Retinal pigment epithelial cell (primary cell): ENCODE measurements around the gene USH1C.

Experiments
- DNase-seq: peaks from one replicate; pipeline ENCODE4 v3.0.0-alpha.2; 2010; ENCODE audit warnings: low read depth
- H3K4me3 ChIP-seq: 2 replicates; pipeline ENCODE4 v1.5.1; 2011; ENCODE audit warnings: mild to moderate bottlenecking, low read length, control low read depth, moderate library complexity
- TF ChIP-seq, protein P1 (sequence below): conservative IDR thresholded peaks from 2 replicates; pipeline ENCODE4 v1.5.1; 2011; ENCODE audit warnings: low read depth, low read length, control low read depth, inconsistent platforms

Gene USH1C

DNA sequence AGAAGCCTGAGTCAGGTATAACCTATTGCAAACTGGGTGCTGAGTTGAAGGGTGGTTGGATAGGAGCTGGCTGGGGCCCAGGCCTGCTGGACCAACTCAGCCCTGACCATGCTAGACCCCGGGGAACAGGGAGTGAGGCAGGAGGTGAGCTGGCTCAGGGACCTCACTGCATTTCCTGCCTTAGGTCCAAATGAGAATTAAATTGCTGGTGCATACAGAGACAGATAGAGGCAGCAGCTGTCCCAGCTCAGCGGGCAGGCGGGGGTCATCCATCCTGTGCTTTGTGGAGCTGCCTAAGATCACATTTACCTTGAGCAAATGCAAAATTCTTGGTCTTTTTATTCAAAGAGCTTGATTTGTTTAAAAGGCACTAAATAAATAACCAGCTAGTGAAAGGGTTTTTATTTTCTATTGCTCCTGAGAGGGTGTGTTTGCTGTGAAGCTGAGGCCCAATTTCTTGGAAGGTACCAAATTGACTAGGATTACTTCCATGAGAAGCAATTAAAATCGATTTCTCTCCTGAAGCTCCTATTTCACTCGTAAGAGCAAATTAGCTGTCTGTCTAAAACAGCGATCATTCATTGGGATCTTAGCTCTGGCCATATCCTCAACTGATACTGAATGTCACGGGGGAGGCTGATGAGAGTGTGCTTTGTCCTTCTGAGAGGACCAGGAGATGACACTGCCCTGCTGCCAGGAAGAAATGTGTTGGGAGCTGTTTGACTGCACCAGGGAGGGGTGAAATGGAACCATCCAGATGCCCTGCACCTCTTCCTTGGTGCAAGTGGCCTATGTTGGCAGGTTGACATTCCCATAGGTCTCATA is 24.9 kb downstream of the USH1C start:
- no peak overlapping the region for H3K4me3 ChIP-seq
- TF ChIP-seq, protein P1, sequence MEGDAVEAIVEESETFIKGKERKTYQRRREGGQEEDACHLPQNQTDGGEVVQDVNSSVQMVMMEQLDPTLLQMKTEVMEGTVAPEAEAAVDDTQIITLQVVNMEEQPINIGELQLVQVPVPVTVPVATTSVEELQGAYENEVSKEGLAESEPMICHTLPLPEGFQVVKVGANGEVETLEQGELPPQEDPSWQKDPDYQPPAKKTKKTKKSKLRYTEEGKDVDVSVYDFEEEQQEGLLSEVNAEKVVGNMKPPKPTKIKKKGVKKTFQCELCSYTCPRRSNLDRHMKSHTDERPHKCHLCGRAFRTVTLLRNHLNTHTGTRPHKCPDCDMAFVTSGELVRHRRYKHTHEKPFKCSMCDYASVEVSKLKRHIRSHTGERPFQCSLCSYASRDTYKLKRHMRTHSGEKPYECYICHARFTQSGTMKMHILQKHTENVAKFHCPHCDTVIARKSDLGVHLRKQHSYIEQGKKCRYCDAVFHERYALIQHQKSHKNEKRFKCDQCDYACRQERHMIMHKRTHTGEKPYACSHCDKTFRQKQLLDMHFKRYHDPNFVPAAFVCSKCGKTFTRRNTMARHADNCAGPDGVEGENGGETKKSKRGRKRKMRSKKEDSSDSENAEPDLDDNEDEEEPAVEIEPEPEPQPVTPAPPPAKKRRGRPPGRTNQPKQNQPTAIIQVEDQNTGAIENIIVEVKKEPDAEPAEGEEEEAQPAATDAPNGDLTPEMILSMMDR, result no peak
- DNase-seq, result no peak

DNA sequence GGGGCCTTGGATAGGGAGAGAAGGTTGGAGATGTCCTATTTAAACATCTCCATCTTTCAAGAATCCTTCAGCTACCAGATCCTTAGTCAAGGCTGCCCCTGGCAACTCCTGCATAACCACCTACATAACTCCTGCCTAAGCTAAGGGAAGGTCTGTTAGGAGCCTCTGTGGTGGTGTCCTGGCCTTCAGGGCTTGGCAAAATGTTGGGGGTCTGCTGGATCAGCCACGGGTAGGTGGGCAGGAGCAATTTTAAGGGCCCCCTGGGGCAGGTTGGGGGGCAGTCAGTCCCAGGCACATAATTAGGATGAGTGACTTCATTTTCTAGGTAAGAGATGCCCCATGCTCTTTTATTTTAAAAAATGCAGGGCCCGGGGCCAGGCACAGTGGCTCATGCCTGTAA is 25.9 kb downstream of the USH1C start:
- TF ChIP-seq, protein P1, result no peak
- DNase-seq, result no peak

DNA sequence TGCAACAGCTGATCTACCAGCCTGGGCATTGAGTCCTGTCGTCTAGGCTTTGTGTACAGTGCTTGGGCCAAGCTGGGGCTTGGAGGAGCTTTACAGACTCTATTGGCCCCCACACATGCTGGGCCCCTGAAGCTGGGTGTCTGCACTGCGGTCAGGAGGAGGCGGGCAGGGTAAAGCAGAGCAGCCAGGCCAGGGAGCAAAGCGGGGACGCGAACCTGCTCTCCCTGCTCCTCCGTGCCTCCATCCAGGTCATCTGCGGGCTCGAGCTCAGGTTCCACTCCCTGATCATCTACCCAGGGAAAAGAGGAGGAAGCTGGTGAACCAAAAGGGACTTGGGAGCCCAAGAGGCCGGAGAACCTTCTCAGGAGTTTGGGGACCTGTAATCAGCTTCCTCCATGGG is 27.0 kb downstream of the USH1C start:
- TF ChIP-seq, protein P1, result no peak
- no peak overlapping the region for H3K4me3 ChIP-seq
- no peak for DNase-seq

More for the DNA sequence above, 25.9 kb downstream of the USH1C start:
- no peak overlapping the region for H3K4me3 ChIP-seq

DNA sequence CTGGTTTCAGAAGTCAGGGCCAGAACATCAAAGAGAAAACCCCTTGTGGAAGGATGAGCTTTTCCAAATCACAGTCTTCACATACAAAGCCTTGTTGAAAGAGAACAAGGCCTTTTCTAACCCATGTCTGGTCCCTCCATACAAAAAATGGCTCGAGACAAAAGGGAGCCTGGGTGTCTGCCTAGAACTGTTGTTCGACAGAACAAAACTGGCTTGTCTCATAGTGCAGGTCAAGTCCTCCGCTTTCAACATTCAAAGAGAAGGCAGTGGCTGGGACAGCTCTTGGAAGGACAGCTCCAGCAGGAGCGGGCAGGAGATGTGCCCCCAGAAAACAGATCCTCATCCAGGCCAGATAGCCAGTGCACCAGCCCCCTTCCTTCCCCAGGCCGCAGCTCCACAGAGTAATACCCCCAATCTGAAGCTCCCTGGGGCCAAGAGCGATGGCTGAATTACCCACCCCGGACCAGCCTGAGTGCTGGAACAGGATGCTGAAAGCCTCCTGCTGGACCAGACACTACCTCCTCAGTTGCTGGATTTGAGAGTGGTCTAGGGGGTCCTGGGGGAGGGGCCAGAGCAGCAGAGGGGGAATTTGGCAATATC is 27.6 kb downstream of the USH1C start:
- no peak for DNase-seq
- H3K4me3 ChIP-seq, result no peak overlapping the region
- TF ChIP-seq, protein P1, result no peak

DNA sequence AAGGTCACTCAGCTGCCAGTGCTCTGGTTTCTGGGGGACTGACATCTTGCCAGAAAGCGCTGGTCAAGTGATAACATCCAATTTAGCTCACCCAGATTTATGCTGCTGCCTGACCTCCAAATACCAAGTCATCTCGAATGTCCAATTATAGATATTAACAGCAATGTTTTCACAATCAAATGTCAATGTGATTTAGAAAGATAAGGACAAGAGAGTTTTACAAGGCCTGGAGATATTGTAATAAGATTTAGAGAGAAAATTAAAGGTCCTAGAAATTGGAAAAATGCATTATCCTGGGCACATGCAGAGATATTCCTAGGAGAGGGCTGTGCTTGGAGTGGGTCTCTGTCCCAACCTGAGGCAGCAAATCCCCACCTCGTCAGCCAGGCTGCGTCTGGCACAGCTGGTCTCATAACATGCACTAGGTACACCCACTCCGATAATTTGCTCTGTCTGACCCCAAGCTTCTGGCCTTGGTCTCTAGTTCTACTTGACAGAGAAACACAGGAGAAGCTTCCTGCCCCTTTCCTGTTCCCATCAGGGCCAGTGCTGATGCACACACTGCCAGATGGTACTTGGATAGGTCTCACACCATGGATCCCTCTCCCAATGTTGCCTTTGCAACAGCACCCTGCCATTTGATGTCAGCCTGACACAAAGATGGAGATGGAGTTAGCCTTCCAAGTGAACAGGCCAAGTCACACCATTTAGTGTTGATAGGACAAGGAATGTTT is 28.6 kb downstream of the USH1C start:
- no peak for DNase-seq
- no peak overlapping the region for H3K4me3 ChIP-seq
- TF ChIP-seq, protein P1, result no peak

DNA sequence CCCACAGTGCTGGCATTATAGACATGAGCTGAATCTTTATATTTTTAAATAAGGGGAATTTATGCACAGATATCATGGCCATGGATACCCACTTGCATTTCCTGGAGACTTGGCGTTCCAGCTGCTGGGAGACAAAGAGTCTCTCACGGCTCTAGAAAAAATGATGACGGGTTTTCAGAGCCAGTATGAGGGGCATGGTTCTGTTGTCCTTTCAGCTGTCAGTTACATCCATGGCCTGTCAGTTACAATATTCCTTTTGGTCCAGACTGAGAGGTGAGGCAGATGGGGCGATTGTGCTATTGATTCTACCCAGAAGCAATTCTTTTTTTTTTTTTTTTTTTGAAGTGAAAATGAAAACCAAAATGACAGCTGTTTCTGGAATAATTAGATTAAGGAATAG is 29.7 kb downstream of the USH1C start:
- no peak overlapping the region for H3K4me3 ChIP-seq
- TF ChIP-seq, protein P1, result no peak
- no peak for DNase-seq

DNA sequence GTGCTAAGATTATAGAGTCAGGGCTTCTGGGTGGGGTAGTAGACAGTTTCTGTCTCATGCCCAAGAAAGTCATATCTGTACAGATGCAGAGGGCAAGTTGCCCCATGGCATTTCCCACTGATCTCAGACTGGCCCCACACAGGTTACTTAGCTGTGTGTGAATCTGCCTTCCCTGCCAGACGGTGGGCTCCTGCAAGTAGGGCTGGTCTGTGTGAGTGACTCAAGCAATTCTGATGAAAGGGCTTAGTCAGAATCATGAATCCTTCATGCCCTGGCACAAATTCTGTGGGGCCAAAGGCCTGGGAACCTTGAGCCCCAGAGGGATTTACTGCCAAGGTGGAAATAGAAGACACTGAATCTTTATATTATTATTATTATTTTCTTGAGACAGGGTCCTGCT is 30.4 kb downstream of the USH1C start:
- no peak overlapping the region for H3K4me3 ChIP-seq
- no peak for DNase-seq
- TF ChIP-seq, protein P1, result no peak
